IPS-18c (cell line): ENCODE data around the gene DNAJC27.
A peak's percentile ranks its signal among the peaks of the same experiment; 100 is the strongest.

Source experiments
- H3K4me3 ChIP-seq: 2 replicates; pipeline ENCODE4 v1.7.0; 2013; ENCODE audit warnings: low read depth, mild to moderate bottlenecking, low read length, moderate library complexity; ENCODE audit not compliant: insufficient read depth
- H3K9me3 ChIP-seq: one replicate; pipeline ENCODE4 v1.6.1; 2013; ENCODE audit warnings: mild to moderate bottlenecking, low read length, moderate library complexity; ENCODE audit not compliant: control insufficient read depth, insufficient read depth

DNAJC27 gene

GRCh38 chr2:24977631-24978030 is 5.9 kb upstream of the DNAJC27 start:
- Histone ChIP-seq H3K4me3 (no peak overlapping the region), H3K9me3 (no peaks in the 10 kb centered on the region)

GRCh38 chr2:24973812-24974211 is 2.1 kb upstream of the DNAJC27 start:
- no peak overlapping the region for H3K4me3 ChIP-seq

GRCh38 chr2:24972315-24972961 is 683 bp upstream of the DNAJC27 start:
- Histone ChIP-seq H3K4me3 (peak overlapping the region; percentile 97), H3K9me3 (no peaks in the 10 kb centered on the region)

More at GRCh38 chr2:24973812-24974211, 2.1 kb upstream of the DNAJC27 start:
- H3K9me3 ChIP-seq: no peaks in the 10 kb centered on the region

GRCh38 chr2:24971286-24971535 is 544 bp downstream of the DNAJC27 start:
- Histone ChIP-seq H3K9me3 (no peaks in the 10 kb centered on the region), H3K4me3 (peak overlapping the region; percentile 97)

GRCh38 chr2:24970483-24971285 is 1.1 kb downstream of the DNAJC27 start:
- peak overlapping the region; percentile 97 for H3K4me3 ChIP-seq
- H3K9me3 ChIP-seq: no peaks in the 10 kb centered on the region

GRCh38 chr2:24969784-24970183 is 2.0 kb downstream of the DNAJC27 start:
- Histone ChIP-seq H3K4me3 (no peak overlapping the region), H3K9me3 (no peaks in the 10 kb centered on the region)

GRCh38 chr2:24961903-24962302 is 9.9 kb downstream of the DNAJC27 start:
- no peaks in the 10 kb centered on the region for H3K9me3 ChIP-seq
- H3K4me3 ChIP-seq: no peak overlapping the region

GRCh38 chr2:24959761-24960160 is 12.0 kb downstream of the DNAJC27 start:
- no peak overlapping the region for H3K4me3 ChIP-seq
- no peaks in the 10 kb centered on the region for H3K9me3 ChIP-seq

GRCh38 chr2:24958411-24958935 is 13.3 kb downstream of the DNAJC27 start:
- H3K4me3 ChIP-seq: no peak overlapping the region
- no peaks in the 10 kb centered on the region for H3K9me3 ChIP-seq

GRCh38 chr2:24957976-24958375 is 13.8 kb downstream of the DNAJC27 start:
- Histone ChIP-seq H3K4me3 (no peak overlapping the region), H3K9me3 (no peaks in the 10 kb centered on the region)

- Histone ChIP-seq H3K4me3 (no peak overlapping the region), H3K9me3 (no peaks in the 10 kb centered on the region)
Measured at GRCh38 chr2:24957221-24957620, 14.5 kb downstream of the DNAJC27 start.

GRCh38 chr2:24955921-24956320 is 15.8 kb downstream of the DNAJC27 start:
- H3K4me3 ChIP-seq: no peak overlapping the region
- no peaks in the 10 kb centered on the region for H3K9me3 ChIP-seq

GRCh38 chr2:24955232-24955631 is 16.5 kb downstream of the DNAJC27 start:
- H3K9me3 ChIP-seq: no peaks in the 10 kb centered on the region
- no peak overlapping the region for H3K4me3 ChIP-seq

- H3K9me3 ChIP-seq: no peaks in the 10 kb centered on the region
- H3K4me3 ChIP-seq: no peak overlapping the region
Measured at GRCh38 chr2:24950102-24950501, 21.7 kb downstream of the DNAJC27 start.

- Histone ChIP-seq H3K9me3 (no peaks in the 10 kb centered on the region), H3K4me3 (no peak overlapping the region)
Measured at GRCh38 chr2:24948506-24948905, 23.2 kb downstream of the DNAJC27 start.

- no peaks in the 10 kb centered on the region for H3K9me3 ChIP-seq
Measured at GRCh38 chr2:24947561-24948157, 24.1 kb downstream of the DNAJC27 start.

GRCh38 chr2:24945907-24946306 is 25.8 kb downstream of the DNAJC27 start:
- Histone ChIP-seq H3K9me3 (no peaks in the 10 kb centered on the region), H3K4me3 (no peak overlapping the region)

More at GRCh38 chr2:24947561-24948157, 24.1 kb downstream of the DNAJC27 start:
- no peak overlapping the region for H3K4me3 ChIP-seq

GRCh38 chr2:24943427-24944053 is 28.2 kb downstream of the DNAJC27 start:
- Histone ChIP-seq H3K4me3 (no peak overlapping the region), H3K9me3 (no peaks in the 10 kb centered on the region)
